Endodermal cell (in vitro differentiated cells): ENCODE measurements around the gene SLC5A4. TPM values are rescaled to one million over a fixed set of nuclear protein-coding genes. Genes with fewer than 3 reads are reported as not detected.

Source experiments
- DNase-seq: peaks from one replicate; pipeline ENCODE4 v3.0.0-alpha.2; 2017
- H3K27ac ChIP-seq: 2 replicates; pipeline ENCODE4 v1.5.1; 2013; ENCODE audit warnings: mild to moderate bottlenecking, low read depth, low read length, moderate library complexity
- H3K27me3 ChIP-seq: 2 replicates; pipeline ENCODE4 v1.6.1; 2013; ENCODE audit warnings: mild to moderate bottlenecking, low read length, moderate library complexity; ENCODE audit not compliant: insufficient read depth, control insufficient read depth, poor library complexity, severe bottlenecking
- H3K36me3 ChIP-seq: 2 replicates; pipeline ENCODE4 v1.7.0; 2013; ENCODE audit warnings: mild to moderate bottlenecking, low read length, moderate library complexity; ENCODE audit not compliant: control insufficient read depth, insufficient read depth
- H3K4me1 ChIP-seq: one replicate; pipeline ENCODE4 v1.7.0; 2013; ENCODE audit warnings: low read length; ENCODE audit not compliant: control insufficient read depth, insufficient read depth
- H3K4me3 ChIP-seq: 2 replicates; pipeline ENCODE4 v1.5.1; 2013; ENCODE audit warnings: mild to moderate bottlenecking, low read length, moderate library complexity
- H3K9ac ChIP-seq: 2 replicates; pipeline ENCODE4 v1.6.1; 2013; ENCODE audit warnings: mild to moderate bottlenecking, low read length, moderate library complexity; ENCODE audit not compliant: poor library complexity, severe bottlenecking; ENCODE audit errors: extremely low read depth
- H3K9me3 ChIP-seq: 2 replicates; pipeline ENCODE4 v1.6.1; 2013; ENCODE audit warnings: mild to moderate bottlenecking, low read length, moderate library complexity; ENCODE audit not compliant: control insufficient read depth
- H3K27ac Mint-ChIP-seq: 2 replicates; pipeline ENCODE4 v1.8.0; 2020; ENCODE audit warnings: mixed read lengths
- H3K27me3 Mint-ChIP-seq: 2 replicates; pipeline ENCODE4 v1.8.0; 2021; ENCODE audit warnings: mild to moderate bottlenecking, mixed read lengths; ENCODE audit not compliant: insufficient read depth
- H3K36me3 Mint-ChIP-seq: 2 replicates; pipeline ENCODE4 v1.8.0; 2020; ENCODE audit warnings: low read depth, mixed read lengths
- H3K4me1 Mint-ChIP-seq: 2 replicates; pipeline ENCODE4 v1.8.0; 2020; ENCODE audit warnings: mixed read lengths
- H3K4me3 Mint-ChIP-seq: 2 replicates; pipeline ENCODE4 v1.8.0; 2020; ENCODE audit warnings: mild to moderate bottlenecking, moderate library complexity, mixed read lengths
- H3K9me3 Mint-ChIP-seq: 2 replicates; pipeline ENCODE4 v1.8.0; 2020; ENCODE audit warnings: mild to moderate bottlenecking, mixed read lengths
- CTCF ChIP-seq: fragments of 200-600 bp; sonication (generic); conservative IDR thresholded peaks from 2 replicates; pipeline ENCODE4 v1.5.0; 2021; ENCODE audit warnings: antibody characterized with exemption, mild to moderate bottlenecking
- WGBS, 2 experiments: methylation state at CpG; one replicate each; pipeline versions ENCODE4 v1.1.5 to v1.1.7; 2013; ENCODE audit warnings: missing lambda C conversion rate in 2 of 2, mixed read lengths in 1 of 2; ENCODE audit not compliant: insufficient coverage in 1 of 2, insufficient read length in 1 of 2; 5-methylcytosine and 5-hydroxymethylcytosine counted together
- total RNA-seq, 2 donors: library from RNA; stranded (reverse); fragmentation: NEBNext Ultra II Directional in 1 of 2; extraction: Animal tissue kit (Norgen Biotek cat#: 25700) in 1 of 2; gene quantifications; 2 replicates in 1 of 2; 3 replicates in 1 of 2; pipeline ENCODE4 v1.2.1, GENCODE V29; 2021

SLC5A4 gene
- total RNA-seq, 2 donors from 2014 or later = not detected

GRCh38 chr22:32207971-32208480 is 47.1 kb downstream of the SLC5A4 start:
- Histone ChIP-seq H3K27me3 (no peaks in the 10 kb centered on the region), H3K9ac (no peak overlapping the region), H3K4me1 (peaks cover 8% of the 10 kb centered on the region), H3K36me3 (peaks cover 47% of the 10 kb centered on the region), H3K4me3 (no peak overlapping the region), H3K9me3 (no peaks in the 10 kb centered on the region), H3K27ac (no peak overlapping the region)
- H3K27ac Mint-ChIP-seq = no peak overlapping the region
- no peak for TF ChIP-seq CTCF
- no peak for DNase-seq
- H3K4me1 Mint-ChIP-seq = peaks cover 18% of the 10 kb centered on the region
- H3K9me3 Mint-ChIP-seq = no peaks in the 10 kb centered on the region
- peaks cover 22% of the 10 kb centered on the region for H3K27me3 Mint-ChIP-seq
- no peak overlapping the region for H3K4me3 Mint-ChIP-seq
- WGBS, 2 experiments = 87 to 89% methylated on average over 1 to 4 of the region's 4 CpGs
- H3K36me3 Mint-ChIP-seq = peaks cover 12% of the 10 kb centered on the region

GRCh38 chr22:32206774-32207758 is 48.1 kb downstream of the SLC5A4 start:
- Histone ChIP-seq H3K27ac (no peak overlapping the region), H3K9me3 (no peaks in the 10 kb centered on the region), H3K27me3 (no peaks in the 10 kb centered on the region), H3K4me1 (peaks cover 16% of the 10 kb centered on the region), H3K36me3 (peaks cover 46% of the 10 kb centered on the region), H3K9ac (no peak overlapping the region), H3K4me3 (peak overlapping the region; percentile 85)
- Mint-ChIP-seq H3K27ac (peak overlapping the region; percentile 70), H3K9me3 (no peaks in the 10 kb centered on the region), H3K36me3 (peaks cover 12% of the 10 kb centered on the region), H3K4me1 (peaks cover 22% of the 10 kb centered on the region), H3K27me3 (peaks cover 31% of the 10 kb centered on the region), H3K4me3 (peak overlapping the region; percentile 79)
- DNase-seq = peak; percentile 86
- WGBS, 2 experiments = 78 to 82% methylated on average over 13 to 22 of the region's 22 CpGs
- TF ChIP-seq CTCF = peak; percentile 72

GRCh38 chr22:32205974-32206773 is 49.0 kb downstream of the SLC5A4 start:
- peak overlapping the region; percentile 79 for H3K4me3 Mint-ChIP-seq
- WGBS, 2 experiments = 70 to 73% methylated on average over 16 to 30 of the region's 30 CpGs

More at GRCh38 chr22:32205974-32206773, 49.0 kb downstream of the SLC5A4 start:
- Histone ChIP-seq H3K27ac (no peak overlapping the region), H3K9ac (no peak overlapping the region), H3K36me3 (peaks cover 37% of the 10 kb centered on the region), H3K4me1 (peaks cover 22% of the 10 kb centered on the region), H3K9me3 (no peaks in the 10 kb centered on the region), H3K27me3 (no peaks in the 10 kb centered on the region), H3K4me3 (peak overlapping the region; percentile 85)
- peak; percentile 60 for TF ChIP-seq CTCF
- peak; percentile 80 for DNase-seq
- Mint-ChIP-seq H3K36me3 (peaks cover 12% of the 10 kb centered on the region), H3K27me3 (peaks cover 32% of the 10 kb centered on the region), H3K27ac (peak overlapping the region; percentile 70), H3K4me1 (peaks cover 26% of the 10 kb centered on the region), H3K9me3 (no peaks in the 10 kb centered on the region)
